ENCODE results near the gene SLC15A2. TPM values are rescaled to one million over a fixed set of nuclear protein-coding genes. Genes with fewer than 3 reads are reported as not detected.

The SLC15A2 gene
- total and polyA plus RNA-seq, 9 of the 15 experiments (the other 6 are each of a cell fraction or from before 2014, with no cell fraction given), result 0.05 to 0.53 (median 0.25) TPM; not detected in 1

- Histone ChIP-seq H3K4me3 (no peak overlapping the region), H3K4me1 (replicated peaks in 1 of 2; ENCODE audit: control insufficient read depth in 2 of 2, insufficient read depth in 2 of 2, low read length in 2 of 2) (no peaks in the 10 kb centered on the region), H3K27me3 (ENCODE audit: control insufficient read depth in 2 of 2, insufficient read depth in 2 of 2, low read length in 2 of 2) (no peaks in the 10 kb centered on the region), H2AFZ (ENCODE audit: low read depth, low read length) (no peak overlapping the region), H3K27ac (ENCODE audit: extremely low read depth, low read depth, low read length) (no peak overlapping the region), H3K9ac (ENCODE audit: insufficient read depth in 1 of 2, low read depth in 2 of 2, low read length in 2 of 2) (no peak overlapping the region), H4K20me1 (replicated peaks; ENCODE audit: control insufficient read depth, insufficient read depth, low read length) (no peaks in the 10 kb centered on the region), H3K9me3 (replicated peaks; ENCODE audit: control insufficient read depth, insufficient read depth, low read depth, low read length) (no peaks in the 10 kb centered on the region), H3K36me3 (ENCODE audit: control insufficient read depth, insufficient read depth, low read length) (no peaks in the 10 kb centered on the region), H3K9me1 (ENCODE audit: control insufficient read depth, insufficient read depth, low read length) (no peaks in the 10 kb centered on the region), H3K4me2 (ENCODE audit: insufficient read depth, low read length) (no peak overlapping the region), H3K79me2 (ENCODE audit: control insufficient read depth, insufficient read depth, low read length) (no peaks in the 10 kb centered on the region)
- FAIRE-seq (no peak), ATAC-seq (no peak), DNase-seq (ENCODE audit: extremely low read depth in 1 of 4, low spot score in 3 of 4) (no peak)
- POLR2A ChIA-PET, result interaction anchor here (0.6 kb wide), 1 partner anchor 18 kb away, joined by 3 read pairs; no protein-coding TSS in a partner anchor
- TF ChIP-seq MTA3 (IDR thresholded peaks at IDR 0.05; ENCODE audit: borderline replicate concordance), result no peak
- no peak for TF ChIP-seq MAFG (tag; conservative IDR thresholded peaks at IDR 0.05)
- no peak for TF ChIP-seq ZKSCAN8 (CRISPR knock-in tag; IDR thresholded peaks at IDR 0.05)
- no peak for TF ChIP-seq RBM39 (optimal IDR thresholded peaks at IDR 0.05; ENCODE audit: low read depth, low read length)
- TF ChIP-seq GTF2B (IDR thresholded peaks at IDR 0.05; ENCODE audit: extremely low read depth, insufficient read length), result no peak
- TF ChIP-seq NR2C1 (IDR thresholded peaks at IDR 0.05), result no peak
- TF ChIP-seq NR2C1 (tag; IDR thresholded peaks at IDR 0.05), result no peak
- TF ChIP-seq JUN (IDR thresholded peaks at IDR 0.05; ENCODE audit: borderline replicate concordance, low read depth, low read length), result no peak
- no peak for TF ChIP-seq JUN (CRISPR knock-in tag; IDR thresholded peaks at IDR 0.05; ENCODE audit: borderline replicate concordance)
- TF ChIP-seq KLF13 (tag; IDR thresholded peaks at IDR 0.05; ENCODE audit: borderline replicate concordance, low read depth), result no peak
- TF ChIP-seq CHCHD3 (CRISPR knock-in tag; IDR thresholded peaks at IDR 0.05), result no peak
- no peak for TF ChIP-seq HDAC8 (tag; IDR thresholded peaks at IDR 0.05)
- no peak for TF ChIP-seq PML (IDR thresholded peaks at IDR 0.05; ENCODE audit: low read length)
- no peak for TF ChIP-seq ZNF592 (IDR thresholded peaks at IDR 0.05)
- no peak for TF ChIP-seq ZFP36 (IDR thresholded peaks at IDR 0.05; ENCODE audit: low read depth, low read length, partially characterized antibody)
- no peak for TF ChIP-seq GATAD2B (IDR thresholded peaks at IDR 0.05; ENCODE audit: borderline replicate concordance)
- TF ChIP-seq ZNF778 (CRISPR knock-in tag; IDR thresholded peaks at IDR 0.05), result no peak
- CTCF ChIA-PET (ENCODE audit: low intra/inter-chr PET ratio), result no interaction called here
- 100% methylated on average over 1 of the region's 2 CpGs for WGBS (ENCODE audit: insufficient coverage, low coverage, missing lambda C conversion rate)
- in situ Hi-C loops (cut with MboI), result no loop called here
- no TSS peak for BruUV-seq (replicated peaks)
- intact Hi-C loops (cut with micrococcal nuclease), result loop anchor here (10.0 kb wide), 2 partner anchors 143 to 307 kb away; partner anchors contain the start of gene POLQ
Measured at GRCh38 chr3:121852256-121852655, 41.9 kb upstream of the SLC15A2 start.

Measured in K562 (cell line).